Gastrocnemius medialis (tissue), 4 donors: ENCODE data around the gene UGT1A3.

ENCODE experiments used
- POLR2A ChIP-seq, 2 donors: fragments of 450-650 bp; IDR thresholded peaks; one replicate each; pipeline ENCODE4 v1.6.1; 2017; ENCODE audit warnings: antibody characterized with exemption in 2 of 2, mild to moderate bottlenecking in 2 of 2, moderate library complexity in 2 of 2
- TF ChIP-seq, protein P1 (sequence below), 5 experiments: fragments of 450-650 bp in 3 of 5; fragments of 200-600 bp in 2 of 5; sonication (generic) in 2 of 5; IDR thresholded peaks in 4 of 5; conservative IDR thresholded peaks in 1 of 5; 1 replicate in 4 of 5; 2 replicates in 1 of 5; pipeline ENCODE4 v1.5.1; 2016 to 2019; ENCODE audit warnings: antibody characterized with exemption in 5 of 5, mild to moderate bottlenecking in 3 of 5, moderate library complexity in 3 of 5

DNA sequence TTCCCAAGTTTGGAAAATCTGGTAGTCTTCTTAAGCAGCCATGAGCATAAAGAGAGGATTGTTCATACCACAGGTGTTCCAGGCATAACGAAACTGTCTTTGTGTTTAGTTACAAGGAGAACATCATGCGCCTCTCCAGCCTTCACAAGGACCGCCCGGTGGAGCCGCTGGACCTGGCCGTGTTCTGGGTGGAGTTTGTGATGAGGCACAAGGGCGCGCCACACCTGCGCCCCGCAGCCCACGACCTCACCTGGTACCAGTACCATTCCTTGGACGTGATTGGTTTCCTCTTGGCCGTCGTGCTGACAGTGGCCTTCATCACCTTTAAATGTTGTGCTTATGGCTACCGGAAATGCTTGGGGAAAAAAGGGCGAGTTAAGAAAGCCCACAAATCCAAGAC, 43.3 kb downstream of the UGT1A3 start:
- TF ChIP-seq, protein P1, sequence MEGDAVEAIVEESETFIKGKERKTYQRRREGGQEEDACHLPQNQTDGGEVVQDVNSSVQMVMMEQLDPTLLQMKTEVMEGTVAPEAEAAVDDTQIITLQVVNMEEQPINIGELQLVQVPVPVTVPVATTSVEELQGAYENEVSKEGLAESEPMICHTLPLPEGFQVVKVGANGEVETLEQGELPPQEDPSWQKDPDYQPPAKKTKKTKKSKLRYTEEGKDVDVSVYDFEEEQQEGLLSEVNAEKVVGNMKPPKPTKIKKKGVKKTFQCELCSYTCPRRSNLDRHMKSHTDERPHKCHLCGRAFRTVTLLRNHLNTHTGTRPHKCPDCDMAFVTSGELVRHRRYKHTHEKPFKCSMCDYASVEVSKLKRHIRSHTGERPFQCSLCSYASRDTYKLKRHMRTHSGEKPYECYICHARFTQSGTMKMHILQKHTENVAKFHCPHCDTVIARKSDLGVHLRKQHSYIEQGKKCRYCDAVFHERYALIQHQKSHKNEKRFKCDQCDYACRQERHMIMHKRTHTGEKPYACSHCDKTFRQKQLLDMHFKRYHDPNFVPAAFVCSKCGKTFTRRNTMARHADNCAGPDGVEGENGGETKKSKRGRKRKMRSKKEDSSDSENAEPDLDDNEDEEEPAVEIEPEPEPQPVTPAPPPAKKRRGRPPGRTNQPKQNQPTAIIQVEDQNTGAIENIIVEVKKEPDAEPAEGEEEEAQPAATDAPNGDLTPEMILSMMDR (IDR thresholded peaks at IDR 0.05 in 4 of 5, conservative IDR thresholded peaks at IDR 0.05 in 1 of 5): no peak
- no peak for TF ChIP-seq POLR2A (IDR thresholded peaks at IDR 0.05)
